Right renal cortex interstitium (tissue), 3 donors: ENCODE results near the gene NRROS. TPM values are rescaled to one million over a fixed set of nuclear protein-coding genes. Genes with fewer than 3 reads are reported as not detected.

Experiments used
- DNase-seq, 3 donors: peaks; one replicate each; pipeline ENCODE4 v3.0.0-alpha.2; 2013; ENCODE audit warnings: low read depth in 3 of 3, low spot score in 2 of 3
- polyA plus RNA-seq, 3 donors: library from polyadenylated mRNA; unstranded; fragments of 120-200 nt; gene quantifications; one replicate each; pipeline ENCODE4 v1.2.1, GENCODE V29; 2013; ENCODE audit not compliant: insufficient read length in 3 of 3

NRROS gene
- polyA plus RNA-seq, 3 donors: 2.6 to 3.8 (median 3.2) TPM

DNA sequence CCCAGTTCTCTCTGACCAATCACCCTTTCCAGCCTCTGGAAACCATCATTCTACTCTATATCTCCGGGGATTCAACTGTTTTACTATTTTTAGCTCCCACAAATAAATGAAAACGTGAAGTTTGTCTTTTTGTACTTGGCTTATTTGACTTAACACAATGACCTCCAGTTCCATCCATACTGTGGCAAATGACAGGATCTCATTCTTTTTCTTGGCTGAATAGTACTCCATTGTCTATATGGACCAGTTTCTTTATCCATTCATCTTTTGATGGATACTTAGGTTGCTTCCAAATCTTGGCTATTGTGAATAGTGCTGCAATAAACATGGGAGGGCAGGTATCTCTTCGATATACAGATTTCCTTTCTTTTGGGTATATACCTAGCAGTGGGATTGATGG lies 34.1 kb downstream of the NRROS start:
- DNase-seq: no peak

DNA sequence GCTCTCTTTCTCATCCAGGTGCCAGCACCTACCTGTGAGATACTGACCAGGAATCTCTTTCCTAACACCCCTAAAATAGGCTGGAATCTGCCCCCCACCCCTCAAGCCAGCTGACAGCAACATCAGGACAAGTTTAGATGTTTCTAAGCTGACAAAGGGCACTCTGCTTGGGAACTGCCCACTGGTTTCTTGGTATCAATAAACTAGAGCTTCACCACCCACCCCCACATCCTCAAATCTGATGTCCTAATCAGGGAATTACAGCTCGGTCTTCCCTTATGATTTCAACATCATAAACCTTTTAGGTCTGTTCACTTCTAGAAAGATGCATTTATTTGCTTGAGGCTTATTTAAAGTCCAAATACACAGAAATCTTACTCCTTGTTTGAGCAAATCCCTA lies 37.9 kb downstream of the NRROS start:
- no peak for DNase-seq

DNA sequence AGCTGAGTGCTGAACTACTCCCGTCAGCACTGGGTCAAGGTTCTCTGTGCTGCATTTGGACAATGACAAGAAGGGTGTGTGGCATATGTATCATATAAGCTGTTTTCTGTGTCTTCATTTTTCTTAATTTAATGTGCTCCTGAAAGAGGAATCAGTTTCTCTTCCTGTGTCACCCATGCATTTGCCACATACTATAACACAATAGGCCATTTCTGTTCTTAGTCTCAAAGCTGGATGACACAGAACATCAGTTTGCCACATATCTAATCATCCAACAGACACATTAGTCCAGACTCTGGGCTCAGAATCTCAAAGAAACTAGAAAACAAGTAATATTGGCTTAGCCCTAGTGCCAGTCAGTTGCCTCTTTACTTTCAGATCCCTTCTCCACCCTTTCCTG lies 38.4 kb downstream of the NRROS start:
- no peak for DNase-seq

DNA sequence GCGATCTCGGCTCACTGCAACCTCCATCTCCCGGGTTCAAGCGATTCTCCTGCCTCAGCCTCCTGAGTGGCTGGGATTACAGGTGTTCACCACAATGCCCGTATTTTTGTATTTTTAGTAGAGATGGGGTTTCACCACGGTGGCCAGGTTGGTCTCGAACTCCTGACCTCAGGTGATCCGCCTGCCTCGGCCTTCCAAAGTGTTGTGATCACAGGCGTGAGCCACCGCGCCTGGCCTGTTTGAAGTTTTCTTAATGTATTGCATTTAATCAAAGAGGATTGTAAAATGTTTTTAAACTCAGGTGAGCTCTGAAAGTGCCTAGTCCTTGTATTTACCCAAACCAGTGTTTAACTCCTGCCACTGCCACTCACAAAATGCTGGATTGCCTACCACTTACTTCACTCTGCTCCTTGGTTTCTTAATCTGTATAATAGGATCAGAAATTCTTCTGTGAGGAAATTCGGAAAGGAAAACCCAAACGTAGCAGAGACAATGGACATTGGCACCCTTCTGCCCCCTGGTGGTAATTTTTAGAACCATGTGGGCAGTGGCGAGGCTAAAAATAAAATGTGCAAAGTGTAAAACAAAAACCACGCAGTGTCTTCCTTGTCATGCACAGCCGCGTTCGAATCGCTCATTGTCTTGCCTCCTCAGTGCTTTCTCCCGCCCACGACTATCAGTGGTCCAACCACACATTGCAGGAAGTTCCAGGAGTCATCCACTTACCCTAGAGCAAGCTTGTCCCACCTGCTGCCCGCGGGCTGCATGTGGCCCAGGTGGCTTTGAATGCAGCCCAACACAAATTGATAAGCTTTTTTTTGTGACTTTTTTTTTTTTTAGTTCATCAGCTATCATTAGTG lies 45.3 kb downstream of the NRROS start:
- DNase-seq: peak; percentile 31 to 49 (median 45)

DNA sequence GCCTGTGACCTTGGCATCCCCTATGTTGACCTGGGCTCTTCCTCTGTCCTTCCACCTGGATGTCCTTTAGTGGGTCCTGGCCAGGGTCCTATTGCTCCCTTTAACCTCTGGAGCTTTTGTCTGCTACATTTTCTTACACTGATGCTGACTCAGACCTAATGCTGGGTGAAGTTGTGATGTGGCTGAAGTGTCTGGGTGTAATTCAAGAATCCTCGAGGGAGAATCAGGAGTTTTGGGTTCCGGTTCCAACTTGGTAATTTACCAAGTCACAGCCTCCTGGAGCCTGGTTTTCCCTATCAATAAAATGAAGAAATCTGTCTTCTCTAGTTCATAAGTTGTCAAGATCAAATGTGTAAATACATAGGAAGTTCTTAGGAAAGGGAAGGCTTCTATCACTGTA lies 46.9 kb downstream of the NRROS start:
- DNase-seq: no peak

DNA sequence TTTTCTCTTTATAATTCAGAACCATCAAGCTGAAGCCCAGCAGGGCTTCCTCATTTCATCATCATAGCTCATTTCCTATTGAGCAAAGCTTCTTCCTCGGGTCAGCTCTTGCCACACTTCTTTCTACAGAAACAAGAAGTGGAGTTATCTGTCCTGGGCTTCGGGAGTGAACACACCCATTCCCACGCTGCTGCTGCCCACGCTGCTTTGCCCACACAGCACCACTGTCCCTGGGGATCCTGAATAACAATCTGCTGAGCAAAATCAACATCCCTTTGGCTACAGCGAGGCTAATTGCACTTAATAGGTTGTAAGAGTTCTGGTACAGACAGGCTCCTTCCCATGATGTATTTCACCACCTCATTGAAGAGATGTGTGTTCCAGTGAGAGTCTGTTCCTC lies 48.9 kb downstream of the NRROS start:
- DNase-seq: no peak

DNA sequence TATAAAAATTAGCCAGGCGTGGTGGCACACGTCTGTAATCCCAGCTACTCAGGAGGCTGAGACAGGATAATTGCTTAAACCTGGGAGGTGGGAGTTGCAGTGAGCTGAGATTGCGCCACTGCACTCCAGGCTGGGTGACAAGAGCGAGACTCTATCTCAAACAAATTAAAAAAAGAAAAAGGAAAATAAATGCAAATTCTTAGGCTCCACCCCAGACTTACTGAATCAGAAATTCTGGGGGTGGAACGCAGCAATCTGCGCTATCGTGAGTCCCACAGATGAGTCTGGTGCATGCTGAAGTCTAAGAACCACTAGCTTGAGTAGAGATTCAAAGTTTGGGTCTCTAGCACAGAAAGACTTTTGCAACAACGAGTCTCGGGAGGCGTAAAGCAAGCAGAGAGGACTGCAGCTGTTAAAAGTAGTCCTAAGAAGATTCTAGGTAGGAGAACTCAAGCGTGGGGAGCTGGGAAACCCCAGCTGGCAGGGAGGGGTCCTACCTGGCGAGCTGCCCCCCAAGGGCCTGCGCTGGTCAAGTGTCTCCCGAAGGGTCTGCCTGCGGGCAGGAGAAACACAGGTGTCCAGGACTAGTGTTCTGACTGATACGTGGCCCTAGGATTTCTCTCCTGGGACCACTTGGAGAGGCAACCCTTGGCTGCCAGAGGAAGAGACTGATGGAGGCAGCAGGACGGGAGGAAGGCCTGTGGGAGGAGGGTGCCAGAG lies 50.6 kb downstream of the NRROS start:
- no peak for DNase-seq

DNA sequence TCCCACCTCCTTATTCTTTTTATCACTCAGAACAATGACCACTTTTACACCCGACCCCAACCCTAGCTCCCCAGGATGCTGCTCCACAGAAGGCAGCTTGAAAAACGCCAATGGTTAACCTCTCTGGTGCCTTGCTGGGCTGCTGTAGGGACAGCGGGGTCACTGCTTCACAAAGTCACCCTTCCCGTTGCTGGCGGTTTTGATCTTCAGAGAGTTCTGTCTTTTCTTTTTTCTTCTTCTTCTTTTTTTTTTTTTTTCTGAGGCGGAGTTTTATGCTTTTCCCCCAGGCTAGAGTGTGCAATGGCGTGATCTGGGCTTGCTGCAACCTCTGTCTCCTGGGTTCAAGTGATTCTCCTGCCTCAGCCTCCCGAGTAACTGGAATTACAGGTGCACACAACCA lies 51.9 kb downstream of the NRROS start:
- no peak for DNase-seq

DNA sequence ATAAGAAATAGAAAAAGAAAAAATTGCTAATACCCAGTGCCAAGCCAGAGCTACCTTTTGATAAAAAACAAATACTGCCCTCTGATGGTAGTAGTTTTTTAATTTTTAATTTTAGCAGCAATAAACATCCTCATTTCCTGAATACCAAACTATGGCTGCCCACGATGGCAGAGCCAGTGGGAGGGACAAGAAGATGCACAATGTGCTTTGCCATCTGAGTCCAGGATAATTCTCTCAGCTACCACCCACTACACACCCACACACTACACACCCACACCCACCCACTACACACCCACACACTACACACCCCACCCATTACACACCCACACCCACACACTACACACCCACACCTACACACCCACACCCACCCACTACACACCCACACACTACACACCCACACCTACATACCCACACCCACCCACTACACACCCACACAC lies 54.7 kb downstream of the NRROS start:
- no peak for DNase-seq

DNA sequence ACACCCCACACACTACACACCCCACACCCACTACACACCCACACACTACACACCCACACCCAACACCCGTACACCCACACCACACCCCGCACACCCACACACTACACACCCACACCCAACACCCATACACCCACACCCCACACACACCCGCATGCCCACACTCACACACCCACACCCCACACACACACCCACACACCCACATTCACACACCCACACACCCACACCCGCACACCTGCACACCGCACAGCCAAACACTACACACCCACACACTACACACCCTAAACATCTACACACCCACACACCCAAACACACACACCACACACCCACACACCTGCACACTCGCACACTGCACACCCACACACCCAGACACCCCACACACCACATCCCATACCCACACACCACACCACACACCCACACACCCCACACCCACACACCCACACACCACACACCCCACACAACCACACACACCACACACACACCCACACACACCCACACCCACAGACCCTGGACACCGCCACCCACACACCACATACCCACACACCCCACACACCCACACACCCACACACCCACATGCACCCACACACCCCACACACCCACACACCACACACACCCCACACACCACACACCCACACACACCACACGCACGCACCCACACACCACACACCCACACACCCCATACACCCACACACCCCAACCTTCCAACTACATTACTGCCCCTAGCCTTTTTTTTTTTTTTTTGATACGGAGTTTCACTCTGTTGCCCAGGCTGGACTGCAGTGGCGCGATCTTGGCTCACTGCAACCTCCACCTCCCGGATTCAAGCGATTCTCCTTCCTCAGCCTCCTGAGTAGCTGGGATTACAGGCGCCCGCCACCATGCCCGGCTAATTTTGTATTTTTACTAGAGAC lies 55.7 kb downstream of the NRROS start:
- DNase-seq: no peak

DNA sequence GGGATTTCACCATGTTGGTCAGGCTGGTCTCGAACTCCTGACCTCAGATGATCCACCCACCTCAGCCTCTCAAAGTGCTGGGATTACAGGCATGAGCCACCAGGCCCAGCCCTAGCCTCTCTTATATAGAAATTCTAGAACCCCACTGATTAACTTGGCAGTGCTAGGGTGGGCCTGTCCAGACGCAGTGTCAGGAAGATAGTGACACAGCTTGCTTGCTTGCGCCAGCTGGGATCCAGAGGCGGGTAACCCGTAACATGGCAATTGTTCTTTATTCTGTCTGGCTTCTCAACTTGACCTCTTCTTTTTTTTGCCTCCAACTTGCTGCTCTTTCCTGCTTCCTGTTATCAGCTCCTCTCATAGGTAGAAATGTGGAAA lies 56.3 kb downstream of the NRROS start:
- DNase-seq: no peak

DNA sequence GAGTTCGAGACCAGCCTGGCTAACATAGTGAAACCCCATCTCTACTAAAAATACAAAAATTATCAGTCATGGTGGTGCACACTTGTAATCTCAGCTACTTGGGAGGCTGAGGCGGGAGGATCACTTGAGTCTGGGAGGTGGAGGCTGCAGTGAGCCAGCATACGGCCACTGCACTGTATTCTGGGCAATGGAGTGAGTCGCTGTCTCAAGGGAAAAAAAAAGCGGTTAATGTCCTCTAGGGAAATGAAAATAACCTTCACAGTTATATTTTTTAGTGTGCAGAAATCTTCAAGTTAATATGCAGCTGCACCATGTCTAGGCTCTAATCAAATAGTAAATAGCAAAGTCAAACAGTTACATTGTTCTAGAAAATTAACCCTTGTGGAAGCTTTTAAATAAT lies 57.8 kb downstream of the NRROS start:
- DNase-seq: no peak

DNA sequence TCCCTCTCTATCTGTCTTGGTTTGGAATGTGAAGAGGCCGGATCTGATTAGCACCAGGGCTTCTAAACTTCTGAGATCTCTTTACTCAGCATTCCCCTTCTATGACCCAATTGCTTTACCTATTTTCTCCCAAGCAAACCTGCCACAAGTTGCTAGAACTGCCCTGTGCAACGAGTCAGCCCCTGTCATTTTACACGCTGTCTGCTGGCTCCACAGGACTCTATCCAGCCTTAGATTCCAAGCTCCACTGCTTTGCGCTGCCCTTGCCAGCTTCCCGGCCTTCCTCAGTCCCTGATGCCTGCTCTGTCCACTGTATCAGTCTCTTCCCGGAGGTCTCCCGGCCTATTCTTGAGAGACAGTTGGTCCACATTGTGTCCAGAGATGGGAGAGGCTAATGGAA lies 60.3 kb downstream of the NRROS start:
- DNase-seq: no peak

DNA sequence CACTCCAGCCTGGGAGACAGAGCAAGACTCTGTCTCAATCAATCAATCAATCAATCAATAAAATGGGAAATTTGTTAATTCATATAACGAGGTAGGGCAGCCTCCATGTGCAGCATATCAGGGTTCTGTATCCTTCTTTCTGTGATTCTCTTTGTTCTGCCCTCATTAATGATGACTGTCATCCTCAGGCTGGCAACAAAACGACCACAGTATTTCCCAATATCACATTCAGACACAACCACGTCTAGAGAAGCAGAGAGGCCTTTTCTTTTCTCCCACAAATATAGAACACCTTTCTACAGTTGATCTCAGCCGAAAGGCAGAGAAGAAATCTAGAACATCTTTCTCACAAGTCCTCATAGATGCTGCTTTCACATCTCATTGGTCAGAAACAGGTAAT lies 61.3 kb downstream of the NRROS start:
- no peak for DNase-seq

DNA sequence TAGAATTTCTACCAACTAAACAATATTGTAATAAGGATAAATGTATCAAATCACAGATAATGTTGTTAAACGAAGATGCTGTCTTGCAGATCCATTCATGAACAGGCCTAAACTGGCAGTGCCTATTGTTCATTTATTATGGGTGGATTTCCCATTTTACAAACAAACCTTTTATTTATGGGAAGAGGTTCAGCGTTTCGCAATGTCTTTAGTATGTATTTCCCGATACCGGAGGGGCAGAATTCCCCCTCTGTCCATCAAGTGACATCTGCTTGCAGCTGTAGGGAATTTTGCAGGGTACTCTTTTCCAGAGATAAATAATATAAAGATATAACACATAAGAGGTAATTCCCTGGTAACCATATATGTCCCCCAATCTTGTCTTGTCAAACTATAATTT lies 66.8 kb downstream of the NRROS start:
- no peak for DNase-seq

DNA sequence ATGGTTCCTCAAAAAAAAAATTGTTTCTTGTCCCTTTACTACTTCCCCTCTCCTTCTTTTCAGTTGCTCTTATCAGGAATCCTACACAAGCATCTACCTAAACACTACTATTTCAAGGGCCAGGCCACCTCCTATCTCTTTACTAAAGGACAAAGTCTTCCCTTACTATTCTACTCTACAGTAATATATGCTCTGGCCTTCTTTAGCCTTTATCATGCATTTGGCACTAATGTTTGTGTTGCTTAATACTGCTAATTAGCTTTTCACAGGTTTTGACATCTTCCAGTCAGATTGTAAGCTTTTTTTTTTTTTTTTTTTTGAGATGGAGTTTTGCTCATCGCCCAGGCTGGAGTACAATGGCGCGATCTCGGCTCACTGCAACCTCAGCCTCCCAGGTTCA lies 67.2 kb downstream of the NRROS start:
- DNase-seq: no peak

DNA sequence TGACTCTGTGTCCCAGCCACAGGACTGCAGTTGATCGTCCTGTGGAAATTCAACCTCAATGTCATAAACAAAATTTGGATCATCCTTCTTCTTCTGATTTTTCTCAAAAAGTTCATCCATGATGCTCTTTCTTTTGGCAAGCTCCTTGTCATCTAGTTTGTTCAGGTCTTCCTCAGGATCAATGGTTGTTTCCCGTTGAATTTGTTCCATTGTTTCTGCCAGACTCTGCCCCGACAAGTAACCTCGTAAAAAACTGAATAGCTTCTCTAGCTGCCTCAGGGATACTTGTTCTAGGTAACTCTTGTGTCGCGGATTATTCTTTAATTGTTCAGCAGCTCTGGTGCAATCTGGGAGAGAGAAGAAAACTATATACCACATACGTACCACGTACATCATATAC lies 68.1 kb downstream of the NRROS start:
- no peak for DNase-seq

DNA sequence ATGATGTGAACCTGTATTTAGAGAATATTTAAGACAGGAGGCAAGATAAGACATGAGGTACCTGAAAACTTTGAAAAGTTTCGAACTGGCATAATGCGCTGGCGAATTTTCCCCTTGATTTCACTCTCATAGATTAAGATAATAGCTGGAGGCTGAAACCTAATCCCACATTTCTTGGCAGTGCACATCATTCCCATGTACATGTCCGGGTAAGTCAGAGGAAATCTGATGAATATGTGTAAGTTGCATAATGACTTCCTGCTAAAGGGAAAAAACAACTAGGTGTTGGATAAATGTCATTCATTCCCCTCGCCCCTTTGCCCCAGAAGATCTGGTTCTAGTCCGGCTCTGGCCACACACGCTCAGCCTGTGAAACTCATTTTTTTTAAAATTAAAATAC lies 69.0 kb downstream of the NRROS start:
- no peak for DNase-seq
